ENCODE data around the gene SHANK2. TPM values are rescaled to one million over a fixed set of nuclear protein-coding genes. Genes with fewer than 3 reads are reported as not detected.

Gene SHANK2
- total RNA-seq, result 1 to 10 TPM in 1 of 9 donors, under 1 TPM in 3, not detected in 5; 0.29 to 1.5 (median 0.41) TPM
- polyA plus RNA-seq, result under 1 TPM; under 0.01 to 0.04 TPM
- long read RNA-seq, donor 1, result 0 reads
- long read RNA-seq, donor 2, result 0 reads
- long read RNA-seq, donor 3, result 0 reads

DNA sequence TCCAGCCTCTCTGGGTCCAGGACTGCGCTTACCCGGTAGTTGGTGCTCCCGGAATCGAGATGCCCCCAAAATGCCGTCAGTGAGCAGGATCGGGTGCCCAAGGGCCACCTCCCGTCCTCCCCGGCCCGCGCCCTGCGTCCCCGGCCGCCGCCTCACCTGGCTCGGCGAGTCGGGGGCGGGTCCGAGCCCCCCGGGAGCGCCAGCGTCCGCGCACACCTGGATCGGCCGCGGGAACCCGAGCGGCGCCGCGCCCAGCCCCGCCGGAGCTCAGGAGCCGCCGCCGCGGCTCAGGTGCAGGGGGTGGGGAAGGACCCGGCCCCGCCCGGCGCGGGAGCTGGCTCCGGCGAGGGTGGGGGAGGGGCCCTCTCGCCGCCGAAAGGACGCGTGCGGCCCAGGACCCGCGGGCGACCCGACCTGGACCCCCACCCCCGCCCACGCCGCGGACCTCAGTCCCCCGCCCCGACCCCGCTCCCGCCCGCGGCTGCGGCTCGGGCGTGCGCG is at the start of gene SHANK2:
Gene SHANK2, minus strand, starts transcription at position 309 of the 501 bp plus-strand sequence. CDS start 105,251 bp downstream, outside the sequence.
- Histone ChIP-seq H3K9me3 (peaks cover 0 to 2% (median 0%) of the 10 kb centered on the region in 12 donors), H3K27me3 (peaks cover 39 to 79% (median 72%) of the 10 kb centered on the region in 9 donors), H3K4me1 (peaks cover 0 to 31% (median 7%) of the 10 kb centered on the region in 12 donors), H3K36me3 (no peaks in the 10 kb centered on the region), H3K4me3 (peak within 1 kb of the TSS; percentile 4 to 55 (median 32)), H3K27ac (no peak within 1 kb of the TSS)
- intact Hi-C loops (cut with DNase I), result no loop called here
- ATAC-seq (no peak), DNase-seq (no peak)
- WGBS, 4 donors, result 1 to 5% (median 1%) methylated on average over 13 to 70 of the region's 70 CpGs
- TF ChIP-seq, protein P1, sequence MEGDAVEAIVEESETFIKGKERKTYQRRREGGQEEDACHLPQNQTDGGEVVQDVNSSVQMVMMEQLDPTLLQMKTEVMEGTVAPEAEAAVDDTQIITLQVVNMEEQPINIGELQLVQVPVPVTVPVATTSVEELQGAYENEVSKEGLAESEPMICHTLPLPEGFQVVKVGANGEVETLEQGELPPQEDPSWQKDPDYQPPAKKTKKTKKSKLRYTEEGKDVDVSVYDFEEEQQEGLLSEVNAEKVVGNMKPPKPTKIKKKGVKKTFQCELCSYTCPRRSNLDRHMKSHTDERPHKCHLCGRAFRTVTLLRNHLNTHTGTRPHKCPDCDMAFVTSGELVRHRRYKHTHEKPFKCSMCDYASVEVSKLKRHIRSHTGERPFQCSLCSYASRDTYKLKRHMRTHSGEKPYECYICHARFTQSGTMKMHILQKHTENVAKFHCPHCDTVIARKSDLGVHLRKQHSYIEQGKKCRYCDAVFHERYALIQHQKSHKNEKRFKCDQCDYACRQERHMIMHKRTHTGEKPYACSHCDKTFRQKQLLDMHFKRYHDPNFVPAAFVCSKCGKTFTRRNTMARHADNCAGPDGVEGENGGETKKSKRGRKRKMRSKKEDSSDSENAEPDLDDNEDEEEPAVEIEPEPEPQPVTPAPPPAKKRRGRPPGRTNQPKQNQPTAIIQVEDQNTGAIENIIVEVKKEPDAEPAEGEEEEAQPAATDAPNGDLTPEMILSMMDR (IDR thresholded peaks at IDR 0.05), result no peak
- no peak for TF ChIP-seq POLR2A (IDR thresholded peaks at IDR 0.05)

DNA sequence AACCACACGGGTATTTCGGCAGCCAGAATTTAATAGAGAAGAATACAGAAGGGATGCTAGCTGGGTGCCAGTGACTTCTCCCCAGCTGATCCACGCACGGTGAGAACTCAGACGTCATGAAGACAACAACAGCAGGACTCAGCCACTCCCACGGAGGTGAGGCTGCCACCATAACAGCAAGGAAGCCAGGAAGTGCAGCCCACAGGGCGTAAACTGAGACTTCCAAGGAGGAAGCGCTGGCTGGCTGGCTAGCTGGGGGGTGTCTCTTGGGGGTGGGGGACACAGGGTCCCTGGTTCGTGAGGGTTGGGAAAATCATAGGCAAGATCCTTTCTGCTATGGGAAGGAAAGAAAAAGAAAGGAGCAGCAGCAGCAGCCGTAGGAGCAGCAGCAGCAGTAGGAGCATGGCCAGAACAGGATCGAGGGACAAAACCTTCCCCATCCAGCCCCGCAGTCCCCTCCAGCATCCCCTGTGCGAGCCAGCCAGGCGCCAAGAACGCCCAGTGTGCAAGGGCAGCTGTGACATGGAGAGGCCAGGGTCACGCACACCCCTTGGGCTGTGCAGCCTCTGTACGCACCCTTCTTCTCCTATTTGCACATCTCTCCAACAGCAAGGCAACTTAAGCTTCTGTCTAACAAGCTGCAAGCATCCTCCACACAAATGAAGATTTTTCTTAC is 49.6 kb upstream of the SHANK2 start:
- DNase-seq, result no peak
- no peak overlapping the region for H3K27ac ChIP-seq
- H3K4me1 ChIP-seq, result no peaks in the 10 kb centered on the region
- intact Hi-C loops (cut with DNase I), result no loop called here
- no peaks in the 10 kb centered on the region for H3K9me3 ChIP-seq
- 50 to 54% (median 52%) methylated on average over 17 of the region's 17 CpGs for WGBS, 4 donors
- ATAC-seq, result no peak
- H3K4me3 ChIP-seq, result no peak overlapping the region
- no peaks in the 10 kb centered on the region for H3K36me3 ChIP-seq
- H3K27me3 ChIP-seq, result peaks cover 0 to 36% (median 3%) of the 10 kb centered on the region in 9 donors
- no peak for TF ChIP-seq POLR2A (IDR thresholded peaks at IDR 0.05)
- TF ChIP-seq, protein P1 (IDR thresholded peaks at IDR 0.05), result no peak

DNA sequence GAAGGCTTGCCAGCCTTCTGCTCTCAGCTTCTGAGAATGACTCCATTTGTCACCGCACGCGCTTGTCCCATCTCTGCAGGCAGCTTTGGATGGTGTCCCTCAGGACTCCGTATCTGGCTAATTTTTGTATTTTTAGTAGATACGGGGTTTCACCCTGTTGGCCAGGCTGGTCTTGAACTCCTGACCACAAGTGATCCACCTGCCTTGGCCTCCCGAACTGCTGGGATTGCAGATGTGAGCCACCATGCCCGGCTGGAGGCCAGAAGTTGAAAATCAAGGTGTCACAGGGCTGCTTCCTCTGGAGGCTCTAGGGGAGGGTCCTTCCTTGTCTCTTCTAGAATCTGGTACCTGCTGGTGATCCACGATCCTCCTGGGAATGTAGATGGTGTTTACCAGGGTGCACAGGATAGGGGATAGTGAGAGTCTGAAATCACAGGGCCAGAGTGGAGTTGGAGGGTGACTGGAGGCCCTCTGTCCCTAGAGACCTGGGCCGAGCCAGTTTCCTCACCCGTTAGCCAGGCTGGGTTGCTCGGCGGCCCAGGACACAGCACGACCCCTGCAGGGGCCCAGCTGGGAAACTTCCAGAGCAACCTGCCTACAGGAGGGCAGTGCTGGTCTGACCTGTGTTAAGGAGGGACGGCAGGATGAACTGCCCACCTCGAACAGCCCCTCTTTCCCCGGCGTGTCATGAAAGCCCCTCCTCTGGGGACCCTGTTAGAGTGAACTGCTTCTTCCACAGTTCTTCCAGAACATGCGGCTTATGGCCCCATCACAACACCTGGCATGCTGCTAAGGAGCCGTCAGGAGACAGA is 48.9 kb upstream of the SHANK2 start:
- Histone ChIP-seq H3K27me3 (peaks cover 0 to 35% (median 3%) of the 10 kb centered on the region in 9 donors), H3K4me3 (no peak overlapping the region), H3K9me3 (no peaks in the 10 kb centered on the region), H3K4me1 (no peaks in the 10 kb centered on the region), H3K27ac (no peak overlapping the region), H3K36me3 (no peaks in the 10 kb centered on the region)
- TF ChIP-seq, protein P1 (IDR thresholded peaks at IDR 0.05), result no peak
- TF ChIP-seq POLR2A (IDR thresholded peaks at IDR 0.05), result no peak
- ATAC-seq (no peak), DNase-seq (no peak)
- 70 to 78% (median 72%) methylated on average over 17 to 19 of the region's 19 CpGs for WGBS, 4 donors
- intact Hi-C loops (cut with DNase I), result no loop called here

DNA sequence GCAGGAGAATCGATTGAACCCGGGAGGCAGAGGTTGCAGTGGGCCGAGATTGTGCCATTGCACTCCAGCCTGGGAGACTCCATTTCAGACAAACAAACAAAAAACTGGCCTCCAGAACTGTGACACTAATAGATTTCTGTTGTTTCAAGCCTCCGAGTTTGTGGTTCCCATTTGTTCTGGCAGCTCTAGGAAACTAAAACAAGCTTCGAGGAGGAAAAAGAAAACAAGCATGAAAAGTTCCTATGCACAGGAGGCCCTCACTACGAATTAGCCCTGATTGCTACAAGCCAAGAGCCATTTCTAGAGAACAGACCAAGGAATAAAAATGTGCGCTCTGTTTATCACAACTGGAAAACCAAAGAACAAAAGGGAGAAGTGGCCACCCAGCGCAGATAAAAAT is 47.8 kb upstream of the SHANK2 start:
- WGBS, 4 donors, result 75 to 78% (median 76%) methylated on average over 8 of the region's 8 CpGs
- no peak for DNase-seq
- no peak for ATAC-seq
- Histone ChIP-seq H3K4me1 (no peaks in the 10 kb centered on the region), H3K27me3 (peaks cover 0 to 34% (median 3%) of the 10 kb centered on the region in 9 donors), H3K36me3 (no peaks in the 10 kb centered on the region), H3K27ac (no peak overlapping the region), H3K9me3 (no peaks in the 10 kb centered on the region), H3K4me3 (no peak overlapping the region)
- no peak for TF ChIP-seq POLR2A (IDR thresholded peaks at IDR 0.05)
- TF ChIP-seq, protein P1 (IDR thresholded peaks at IDR 0.05), result no peak
- intact Hi-C loops (cut with DNase I), result no loop called here
